ENCODE results near the gene GP2.
A peak's percentile ranks its signal among the peaks of the same experiment; 100 is the strongest.

The GP2 gene

DNA sequence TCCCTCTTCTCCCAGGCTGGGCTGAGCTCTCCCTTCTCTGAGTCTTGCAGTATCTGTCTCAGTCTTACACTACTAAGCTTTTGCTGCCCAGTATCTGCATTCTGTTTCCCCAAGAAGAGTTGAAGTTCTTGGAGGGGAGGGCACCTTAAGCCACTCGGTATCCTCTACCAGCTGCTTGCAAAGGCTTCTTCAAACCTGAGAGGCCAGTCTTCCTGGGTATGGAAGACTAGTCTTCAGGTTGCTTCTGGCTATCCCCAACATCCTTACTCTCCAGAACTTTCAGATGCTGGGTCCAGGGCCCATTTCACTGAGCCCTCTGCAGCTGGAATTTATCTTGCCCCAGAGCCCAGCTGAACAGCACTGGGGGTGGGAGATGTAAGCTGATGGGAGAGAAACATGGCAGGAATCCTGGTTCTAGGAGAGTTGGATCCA is 20.1 kb downstream of the GP2 start:
- TF ChIP-seq ZFX (IDR thresholded peaks at IDR 0.05; ENCODE audit: borderline replicate concordance) (no peak), CTCF (IDR thresholded peaks at IDR 0.05) (no peak)
- H3K27ac ChIP-seq = no peak overlapping the region

DNA sequence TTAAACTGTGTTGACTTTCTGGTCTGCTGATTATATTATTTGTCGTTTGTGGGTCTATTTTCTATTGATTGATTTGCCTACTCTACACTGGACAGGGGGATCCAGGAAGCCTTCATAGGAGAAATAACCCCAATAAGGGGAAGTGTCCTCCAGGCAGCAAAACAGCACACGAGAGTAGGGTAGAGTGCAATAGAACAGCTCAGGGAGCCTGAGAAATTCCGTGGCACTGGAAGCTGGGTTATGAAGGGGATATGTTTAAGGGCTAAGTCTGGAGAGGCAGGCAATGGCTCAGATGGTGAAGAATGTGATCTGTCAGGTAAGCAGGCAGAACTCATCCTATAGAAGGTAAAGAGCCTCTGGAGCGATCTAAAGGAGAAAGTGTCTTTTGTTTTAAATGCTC is 20.9 kb downstream of the GP2 start:
- no peak overlapping the region for H3K27ac ChIP-seq
- TF ChIP-seq CTCF (IDR thresholded peaks at IDR 0.05) (no peak), ZFX (IDR thresholded peaks at IDR 0.05; ENCODE audit: borderline replicate concordance) (no peak)

GRCh38 chr16:20303012-20303411 is 24.3 kb downstream of the GP2 start:
- TF ChIP-seq ZFX (IDR thresholded peaks at IDR 0.05; ENCODE audit: borderline replicate concordance) = no peak
- TF ChIP-seq CTCF (IDR thresholded peaks at IDR 0.05) = no peak
- H3K27ac ChIP-seq = no peak overlapping the region

DNA sequence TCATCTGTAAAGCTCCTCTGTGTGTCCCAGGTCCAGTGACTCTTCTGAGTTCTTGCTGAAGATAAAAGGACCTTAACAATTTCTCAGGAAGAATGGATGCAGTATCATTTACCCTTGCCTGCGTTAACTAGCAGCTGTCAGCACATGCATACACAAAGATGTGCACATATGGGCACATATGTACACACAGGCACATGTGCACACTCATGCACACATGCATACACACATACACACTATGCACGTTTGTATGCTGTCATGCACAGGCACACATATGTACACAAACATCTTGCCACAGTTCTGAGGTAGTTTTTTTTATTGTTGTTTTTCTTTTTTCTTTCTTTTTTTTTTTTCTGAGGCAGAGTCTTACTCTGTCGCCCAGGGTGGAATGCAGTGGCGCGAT is 24.9 kb downstream of the GP2 start:
- no peak overlapping the region for H3K27ac ChIP-seq
- no peak for TF ChIP-seq CTCF (IDR thresholded peaks at IDR 0.05)
- TF ChIP-seq ZFX (IDR thresholded peaks at IDR 0.05; ENCODE audit: borderline replicate concordance) = no peak

DNA sequence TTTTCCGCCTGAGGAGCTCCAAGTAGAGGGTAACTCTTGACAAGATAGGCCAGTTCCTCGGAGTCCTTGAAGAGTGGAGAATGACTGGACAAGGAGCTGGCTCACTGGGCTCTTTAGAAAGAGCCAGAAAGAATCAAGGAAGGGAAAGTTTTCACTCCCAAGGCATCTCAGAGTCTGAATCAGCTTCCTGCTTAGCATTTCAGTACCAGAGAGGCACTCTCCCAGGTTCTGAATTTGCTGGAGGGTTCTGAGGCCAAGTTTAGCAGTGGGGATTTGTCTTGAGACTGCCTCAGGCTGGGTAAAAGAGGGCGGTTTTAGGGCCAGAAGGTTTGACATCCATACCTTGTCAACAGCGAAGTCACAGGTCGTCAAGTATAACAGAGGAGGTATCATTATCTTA is 25.5 kb downstream of the GP2 start:
- no peak for TF ChIP-seq ZFX (IDR thresholded peaks at IDR 0.05; ENCODE audit: borderline replicate concordance)
- no peak for TF ChIP-seq CTCF (IDR thresholded peaks at IDR 0.05)
- H3K27ac ChIP-seq = no peak overlapping the region

GRCh38 chr16:20300312-20301097 is 26.8 kb downstream of the GP2 start:
- no peak overlapping the region for H3K27ac ChIP-seq
- peak; percentile 86 for TF ChIP-seq CTCF (IDR thresholded peaks at IDR 0.05)
- TF ChIP-seq ZFX (IDR thresholded peaks at IDR 0.05; ENCODE audit: borderline replicate concordance) = no peak

- TF ChIP-seq CTCF (IDR thresholded peaks at IDR 0.05) (no peak), ZFX (IDR thresholded peaks at IDR 0.05; ENCODE audit: borderline replicate concordance) (no peak)
- H3K27ac ChIP-seq = no peak overlapping the region
Measured at GRCh38 chr16:20298452-20298851, 28.9 kb downstream of the GP2 start.

Data from 22Rv1 (cell line).